ENCODE data around the gene NDOR1.

- no peak for TF ChIP-seq CTCF (IDR thresholded peaks at IDR 0.05)
- TF ChIP-seq POLR2A (IDR thresholded peaks at IDR 0.05), result no peak
These were observed 43.7 kb upstream of the NDOR1 start for GRCh38 chr9:137161558-137162486.
